Uterus (tissue), 2 donors: Measurements from ENCODE around the gene NDUFB10.

ENCODE experiments used
- CTCF ChIP-seq, 4 experiments: fragments of 200-600 bp in 2 of 4; fragments of 450-650 bp in 2 of 4; sonication (generic) in 2 of 4; IDR thresholded peaks; one replicate each; pipeline ENCODE4 v1.5.1; 2016 to 2019; ENCODE audit warnings: antibody characterized with exemption in 4 of 4, mild to moderate bottlenecking in 2 of 4, moderate library complexity in 1 of 4
- POLR2A ChIP-seq, 2 donors: fragments of 450-650 bp; IDR thresholded peaks; one replicate each; pipeline ENCODE4 v1.6.1; 2016; ENCODE audit warnings: antibody characterized with exemption in 2 of 2, mild to moderate bottlenecking in 1 of 2, moderate library complexity in 1 of 2

- TF ChIP-seq CTCF (IDR thresholded peaks at IDR 0.05) (no peak), POLR2A (IDR thresholded peaks at IDR 0.05) (no peak)
These were observed 20.4 kb upstream of the NDUFB10 start for GRCh38 chr16:1938910-1939309.
